Measurements from ENCODE around the gene THSD7B.

Gene THSD7B

DNA sequence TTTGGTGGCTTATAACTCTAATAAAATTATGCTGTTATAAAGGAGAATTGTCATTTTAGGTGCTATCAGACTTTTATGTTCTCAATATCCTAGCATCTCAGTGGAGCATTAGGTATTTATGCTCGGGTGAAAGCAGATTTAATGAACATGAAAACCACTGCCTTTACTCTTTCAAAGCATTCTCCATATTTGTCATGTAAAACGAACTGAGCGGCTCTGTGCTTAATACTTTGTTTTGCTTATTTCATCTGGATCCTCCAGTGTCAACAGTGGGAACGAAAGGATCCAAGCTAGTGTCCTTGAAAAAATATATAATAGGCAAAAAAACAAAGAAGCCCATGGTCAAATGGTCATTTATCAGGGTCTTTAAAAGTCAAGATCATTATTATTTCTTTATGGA lies 53.5 kb downstream of the THSD7B start:
- no peak for DNase-seq (ENCODE audit: low read depth in 2 of 2)

GRCh38 chr2:136823291-136823690 lies 57.9 kb downstream of the THSD7B start:
- no peak for DNase-seq (ENCODE audit: low read depth in 2 of 2)

GRCh38 chr2:136828162-136828561 lies 62.8 kb downstream of the THSD7B start:
- DNase-seq (ENCODE audit: low read depth in 2 of 2), result no peak

GRCh38 chr2:136828774-136829173 lies 63.4 kb downstream of the THSD7B start:
- no peak for DNase-seq (ENCODE audit: low read depth in 2 of 2)

DNA sequence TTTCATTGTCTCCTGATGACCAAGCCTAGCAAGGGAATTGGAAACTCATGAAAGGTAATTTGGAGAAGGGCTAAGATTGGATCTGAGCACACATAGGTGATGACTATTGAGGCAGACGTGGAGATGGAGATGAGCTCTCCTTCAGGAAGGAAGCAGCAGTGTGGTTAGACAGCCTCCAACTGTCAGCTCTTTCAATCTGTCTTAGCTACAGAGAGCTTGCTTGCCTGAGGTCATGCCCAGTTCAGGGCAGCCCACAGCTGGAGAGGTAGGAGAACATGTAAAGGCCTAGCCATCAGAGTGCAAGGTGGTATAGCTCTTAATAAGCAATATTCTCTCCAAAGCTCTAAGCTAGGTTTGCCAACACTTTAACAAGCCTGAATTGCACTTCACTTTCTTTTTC lies 79.2 kb downstream of the THSD7B start:
- DNase-seq (ENCODE audit: low read depth in 2 of 2), result no peak

DNA sequence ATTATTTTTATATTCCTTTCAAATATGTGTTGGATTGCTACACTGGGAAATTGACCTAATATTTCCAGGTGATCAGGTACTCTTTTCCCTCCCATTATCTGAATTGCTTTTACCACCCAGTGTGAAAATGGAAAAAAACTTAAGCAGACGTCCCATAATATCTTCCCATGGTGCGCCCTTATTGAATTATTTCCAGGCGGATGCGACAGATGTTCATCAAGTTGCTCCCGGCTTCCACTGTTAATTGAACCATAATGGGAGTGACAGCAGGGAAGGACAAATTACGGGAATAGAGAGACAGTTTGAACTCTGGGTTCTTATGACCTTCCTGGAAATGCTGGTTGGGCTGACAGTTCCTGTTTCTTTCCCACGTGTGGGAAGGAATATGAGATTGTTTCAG lies 93.3 kb downstream of the THSD7B start:
- DNase-seq (ENCODE audit: low read depth in 2 of 2), result no peak

DNA sequence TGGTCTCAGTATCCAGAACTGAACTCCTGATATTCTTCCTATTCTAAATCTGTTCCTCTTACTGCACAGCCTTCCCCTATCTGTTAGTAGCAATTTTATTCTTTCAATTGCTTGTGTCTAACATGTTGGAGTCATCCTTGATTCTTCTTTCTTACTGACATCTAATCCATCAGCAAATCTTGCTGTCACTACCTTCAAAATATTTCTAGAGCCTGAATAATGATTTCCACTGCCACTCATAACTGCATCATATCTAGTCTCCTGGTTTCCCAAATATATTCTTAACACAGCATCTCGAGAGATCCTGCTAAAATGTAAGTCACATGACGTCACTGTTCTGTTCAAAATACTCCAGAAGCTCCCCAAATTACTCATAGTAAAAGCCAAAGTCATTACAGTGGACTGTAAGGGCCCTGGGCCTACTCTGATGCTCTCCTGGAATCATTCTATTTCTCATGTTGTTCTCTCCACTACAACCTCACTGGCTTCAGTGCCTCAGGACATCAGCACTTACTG lies 95.2 kb downstream of the THSD7B start:
- no peak for DNase-seq (ENCODE audit: low read depth in 2 of 2)

GRCh38 chr2:136863468-136863867 lies 98.1 kb downstream of the THSD7B start:
- DNase-seq (ENCODE audit: low read depth in 2 of 2), result no peak

GRCh38 chr2:136863874-136864273 lies 98.5 kb downstream of the THSD7B start:
- DNase-seq (ENCODE audit: low read depth in 2 of 2), result no peak

- DNase-seq (ENCODE audit: low read depth in 2 of 2), result no peak
Measured at GRCh38 chr2:136871424-136871823, 106.1 kb downstream of the THSD7B start.

- DNase-seq (ENCODE audit: low read depth in 2 of 2), result no peak
Measured at GRCh38 chr2:136874258-136874657, 108.9 kb downstream of the THSD7B start.

DNA sequence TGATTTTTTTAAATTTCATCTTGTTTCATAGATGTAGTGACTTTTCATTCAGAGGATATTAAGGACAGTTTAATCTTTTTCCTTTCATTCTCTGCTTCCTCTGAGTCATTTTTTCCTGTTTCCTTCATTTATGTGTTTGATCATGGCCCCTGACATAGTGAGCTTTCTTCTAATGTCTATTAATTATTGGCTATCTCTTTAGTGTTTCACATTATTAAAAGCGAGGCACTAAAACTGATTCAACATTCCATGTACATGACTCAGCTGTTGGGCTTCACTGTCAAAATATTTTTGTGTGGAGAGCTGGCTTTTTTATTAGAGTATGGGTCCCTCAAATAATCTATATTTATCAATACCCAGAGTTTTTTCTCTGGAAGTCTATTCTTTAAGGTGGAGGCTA lies 125.8 kb downstream of the THSD7B start:
- DNase-seq (ENCODE audit: low read depth in 2 of 2), result no peak

- DNase-seq (ENCODE audit: low read depth in 2 of 2), result no peak
Measured at GRCh38 chr2:136894007-136894634, 128.8 kb downstream of the THSD7B start.

- no peak for DNase-seq (ENCODE audit: low read depth in 2 of 2)
Measured at GRCh38 chr2:136901732-136902131, 136.4 kb downstream of the THSD7B start.

DNA sequence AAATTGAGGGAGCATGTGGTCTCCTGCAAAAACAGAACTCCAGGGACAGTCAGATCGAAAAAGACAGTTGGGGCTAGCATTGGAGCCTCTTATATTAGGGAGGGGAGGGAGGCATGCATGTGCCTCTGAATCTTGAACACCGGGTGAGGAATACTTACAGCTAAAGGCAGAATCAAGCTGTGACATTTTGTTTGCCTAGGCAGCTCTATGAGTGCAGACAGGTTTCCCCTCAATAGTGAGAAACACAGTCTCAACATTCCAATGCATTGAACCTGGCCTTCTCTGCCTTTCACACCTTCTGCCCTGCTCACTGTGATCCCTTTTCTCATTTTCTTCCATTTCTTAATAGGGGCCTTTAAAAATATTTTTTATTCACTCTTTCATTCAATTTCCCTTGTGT lies 140.4 kb downstream of the THSD7B start:
- no peak for DNase-seq (ENCODE audit: low read depth in 2 of 2)

DNA sequence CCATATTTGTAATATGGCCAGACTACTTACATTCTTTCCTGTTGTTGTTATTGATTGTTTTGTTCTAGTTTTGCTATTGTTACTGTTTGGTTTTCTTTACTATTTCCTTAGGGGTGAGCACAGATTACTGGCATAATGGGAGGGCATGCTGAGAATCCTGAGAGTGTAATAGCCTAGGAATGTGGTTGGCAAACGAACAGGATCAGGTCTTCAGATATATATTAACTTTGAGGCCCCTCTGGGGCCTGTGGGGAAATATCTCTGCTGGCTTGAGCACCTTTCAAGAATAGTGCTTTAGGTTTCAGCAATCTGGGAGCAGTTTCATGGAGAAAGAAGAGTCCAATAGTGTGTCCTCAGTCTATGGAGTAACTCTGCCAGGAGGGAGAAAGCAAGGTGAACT lies 144.4 kb downstream of the THSD7B start:
- DNase-seq (ENCODE audit: low read depth in 2 of 2), result no peak

DNA sequence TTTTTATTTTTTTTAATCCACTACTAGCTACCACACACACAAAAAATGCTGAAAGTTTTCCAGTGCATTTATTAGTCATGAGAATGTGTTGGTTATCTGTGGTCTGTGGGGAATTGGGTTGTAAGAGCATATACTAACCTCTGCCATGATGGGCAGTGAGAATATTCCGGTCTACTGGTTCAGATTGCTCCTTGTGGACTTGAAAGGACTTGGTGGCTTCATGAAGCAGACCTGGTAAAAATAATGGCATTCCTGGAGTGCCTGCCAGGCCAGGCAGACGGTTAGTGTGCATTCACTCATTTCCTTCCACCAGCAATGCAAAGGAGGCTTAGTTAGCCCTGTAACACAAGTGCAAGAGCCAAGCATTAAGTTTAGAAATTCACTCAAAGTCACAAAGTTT lies 150.8 kb downstream of the THSD7B start:
- no peak for DNase-seq (ENCODE audit: low read depth in 2 of 2)

GRCh38 chr2:136917411-136917881 lies 152.1 kb downstream of the THSD7B start:
- DNase-seq (ENCODE audit: low read depth in 2 of 2), result no peak

GRCh38 chr2:136919682-136920081 lies 154.3 kb downstream of the THSD7B start:
- DNase-seq (ENCODE audit: low read depth in 2 of 2), result no peak

GRCh38 chr2:136920652-136921333 lies 155.4 kb downstream of the THSD7B start:
- DNase-seq (ENCODE audit: low read depth in 2 of 2), result no peak

DNA sequence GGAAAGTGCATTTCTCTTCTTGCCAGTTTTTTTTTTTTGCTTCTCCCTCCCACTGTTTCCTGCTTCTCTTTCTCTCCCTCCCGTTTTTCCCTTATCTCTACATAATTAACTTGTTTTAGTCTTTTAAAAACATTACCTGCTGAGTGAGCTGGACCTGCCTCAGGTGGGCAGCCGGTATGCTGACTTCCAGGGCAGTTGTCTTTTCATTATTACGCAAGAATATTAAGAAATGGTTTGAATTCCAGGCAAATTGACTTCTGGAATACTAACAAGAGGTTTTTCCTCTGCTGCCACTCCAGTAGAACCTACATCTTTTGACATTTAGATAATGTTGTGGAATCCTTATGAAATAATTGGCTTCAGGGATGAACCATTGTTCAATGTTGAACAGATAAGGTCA lies 161.8 kb downstream of the THSD7B start:
- DNase-seq (ENCODE audit: low read depth in 2 of 2), result no peak

GRCh38 chr2:136929531-136929930 lies 164.2 kb downstream of the THSD7B start:
- no peak for DNase-seq (ENCODE audit: low read depth in 2 of 2)

- DNase-seq (ENCODE audit: low read depth in 2 of 2), result no peak
Measured at GRCh38 chr2:136932700-136933099, 167.4 kb downstream of the THSD7B start.

All from stimulated activated CD4-positive, alpha-beta T cell treated with anti-CD3 and anti-CD28 coated beads, Interleukin-12 subunit alpha, Interleukin-12 subunit beta, amount 100 ng/mL, for 24 hours (primary cell).